T-helper 17 cell (primary cell): Measurements from ENCODE around the gene MAN1A2. TPM values are rescaled to one million over a fixed set of nuclear protein-coding genes. Genes with fewer than 3 reads are reported as not detected.
A peak's percentile ranks its signal among the peaks of the same experiment; 100 is the strongest.
"Not testable (repeated sequence)": the region's sequence is repeated elsewhere in the genome, so short reads cannot be mapped to it uniquely, and the experiment has no call there.

Experiments
- ATAC-seq: fragments of 150-1000 bp; cut with Tn5 transposase; 2 replicates; pipeline ENCODE4 v1.10.0; 2021; ENCODE audit warnings: mild to moderate bottlenecking, moderate library complexity
- DNase-seq, 3 donors: peaks; one replicate each; pipeline versions ENCODE4 v3.0.0 to v3.0.0-alpha.2; 2020 to 2021
- H3K9me3 ChIP-seq: one replicate; pipeline ENCODE4 v1.7.0; 2013; ENCODE audit warnings: low read length, mild to moderate bottlenecking; ENCODE audit not compliant: control insufficient read depth, poor library complexity, severe bottlenecking
- H3K27ac Mint-ChIP-seq: one replicate; pipeline ENCODE4 v1.8.0; 2022; ENCODE audit warnings: mild to moderate bottlenecking, moderate library complexity, mixed read lengths
- H3K27me3 Mint-ChIP-seq: one replicate; pipeline ENCODE4 v1.8.0; 2022; ENCODE audit warnings: mixed read lengths
- H3K36me3 Mint-ChIP-seq: one replicate; pipeline ENCODE4 v1.8.0; 2022; ENCODE audit warnings: low read depth, mixed read lengths
- H3K4me1 Mint-ChIP-seq: one replicate; pipeline ENCODE4 v1.8.0; 2022; ENCODE audit warnings: mild to moderate bottlenecking, mixed read lengths
- H3K4me3 Mint-ChIP-seq: one replicate; pipeline ENCODE4 v1.8.0; 2022; ENCODE audit warnings: mild to moderate bottlenecking, moderate library complexity, mixed read lengths
- total RNA-seq, 4 donors: library from RNA in 2 of 4; stranded (reverse) in 2 of 4; gene quantifications; one replicate each; pipeline ENCODE4 v1.2.3 and lab custom pipeline; 2022 to 2026

Gene MAN1A2
- total RNA-seq (10 to 100 TPM; 51.6 to 52.9 TPM), total RNA-seq (lab: John Stamatoyannopoulos, UW) (151 to 232 reads per million in 2 donors)

DNA sequence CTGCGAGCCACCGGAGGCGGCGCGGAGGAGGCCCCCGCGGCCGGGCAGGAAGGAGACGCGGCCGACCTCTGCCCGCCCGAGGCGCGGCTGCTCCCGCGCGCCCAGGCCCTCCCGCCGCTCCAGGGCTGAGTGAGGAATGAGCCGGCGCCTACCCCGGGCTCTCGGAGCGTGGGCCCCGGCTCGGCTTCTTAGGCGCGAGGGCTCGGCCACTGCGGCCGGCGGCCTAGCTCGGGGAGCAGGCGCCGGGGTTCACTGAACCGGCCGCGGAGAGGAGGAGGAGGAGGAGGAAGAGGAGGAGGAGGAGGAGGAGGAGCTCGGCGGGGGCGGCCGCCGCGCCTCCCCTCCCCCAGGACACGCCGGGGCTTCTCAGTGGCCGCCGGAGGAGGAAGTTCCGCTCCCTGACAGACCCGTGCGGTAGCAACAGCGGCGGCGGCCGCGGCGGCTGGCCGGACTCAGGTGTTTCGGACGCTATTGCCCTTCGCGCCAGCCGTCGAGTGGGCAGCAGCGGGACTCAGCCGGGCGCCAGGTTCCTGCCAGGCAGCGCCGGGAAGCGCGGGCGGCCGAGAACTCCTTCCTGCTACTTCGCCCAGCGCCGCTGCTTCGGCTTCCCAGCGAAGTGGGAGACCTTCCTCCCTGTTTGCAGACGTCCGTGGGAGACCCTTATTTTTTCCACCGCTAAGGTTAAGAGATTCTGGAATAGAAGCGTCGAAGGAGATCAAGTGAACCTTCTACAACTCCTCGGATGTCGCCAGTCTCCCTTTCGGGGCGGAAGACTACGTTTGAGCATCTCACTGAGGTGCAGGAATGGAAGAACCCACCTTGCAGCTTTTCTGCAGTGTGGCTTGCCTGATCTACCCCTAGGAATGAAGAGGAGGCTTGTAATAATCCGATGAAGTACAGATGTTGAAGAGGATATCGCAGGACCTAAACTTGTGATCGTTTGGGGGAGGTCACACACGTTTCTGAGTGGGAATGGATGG lies at the start of gene MAN1A2:
TSS of gene MAN1A2 (plus strand) at position 404 of the 980 bp plus-strand sequence. CDS start 735 bp downstream, outside the sequence.
- Mint-ChIP-seq H3K36me3 (no peaks in the 10 kb centered on the region), H3K4me3 (peak within 1 kb of the TSS; percentile 97), H3K27ac (peak within 1 kb of the TSS; percentile 95), H3K27me3 (no peaks in the 10 kb centered on the region), H3K4me1 (peaks cover 50% of the 10 kb centered on the region)
- H3K9me3 ChIP-seq: no peaks in the 10 kb centered on the region
- ATAC-seq (peak; percentile 67), DNase-seq (peak; percentile 41 to 65 (median 64))

DNA sequence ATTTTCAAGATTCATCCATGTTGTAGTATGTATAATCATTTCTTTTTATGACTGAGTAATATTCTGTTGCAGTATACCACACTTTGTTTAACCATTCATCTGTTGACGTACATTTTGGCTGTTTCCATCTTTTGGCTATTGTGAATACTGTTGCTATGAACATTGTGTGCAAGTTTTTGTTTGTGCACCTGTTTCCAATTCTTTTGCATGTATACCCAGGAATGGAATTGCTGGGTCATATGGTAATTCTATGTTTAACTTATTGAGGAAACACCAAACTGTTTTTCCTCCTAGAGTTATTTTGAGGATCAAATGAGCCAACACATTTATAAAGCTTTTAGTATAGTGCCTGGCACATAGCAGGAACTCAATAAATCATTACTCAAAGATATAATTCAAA lies 49.2 kb upstream of the MAN1A2 start:
- H3K9me3 ChIP-seq: no peaks in the 10 kb centered on the region
- Mint-ChIP-seq H3K27me3 (peaks cover 26% of the 10 kb centered on the region), H3K4me1 (peaks cover 2% of the 10 kb centered on the region), H3K36me3 (peaks cover 2% of the 10 kb centered on the region), H3K4me3 (no peak overlapping the region), H3K27ac (no peak overlapping the region)
- ATAC-seq (no peak), DNase-seq (no peak)

DNA sequence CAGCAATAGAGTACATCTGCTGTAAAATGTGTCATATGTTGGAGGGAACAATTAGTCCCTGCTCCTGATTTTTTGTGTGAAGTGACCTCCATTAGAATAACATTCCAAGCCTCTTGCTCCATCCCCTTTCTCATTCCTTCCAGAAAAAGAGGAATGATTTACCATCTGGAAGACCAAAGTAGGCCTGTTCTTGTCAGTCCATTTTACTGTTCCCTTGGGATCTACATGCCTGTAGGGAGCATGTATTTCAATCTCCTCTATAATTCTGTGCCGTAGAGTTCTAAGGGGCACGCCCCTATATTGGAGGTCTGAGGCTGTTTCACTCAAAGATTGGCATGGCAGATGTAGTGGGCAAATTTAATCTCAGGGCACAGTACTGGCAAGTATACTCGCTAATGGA lies 48.8 kb upstream of the MAN1A2 start:
- ATAC-seq: no peak
- no peak overlapping the region for H3K27ac Mint-ChIP-seq
- peaks cover 2% of the 10 kb centered on the region for H3K4me1 Mint-ChIP-seq
- peaks cover 30% of the 10 kb centered on the region for H3K27me3 Mint-ChIP-seq
- H3K36me3 Mint-ChIP-seq: peaks cover 2% of the 10 kb centered on the region
- DNase-seq: no peak
- no peak overlapping the region for H3K4me3 Mint-ChIP-seq
- no peaks in the 10 kb centered on the region for H3K9me3 ChIP-seq

DNA sequence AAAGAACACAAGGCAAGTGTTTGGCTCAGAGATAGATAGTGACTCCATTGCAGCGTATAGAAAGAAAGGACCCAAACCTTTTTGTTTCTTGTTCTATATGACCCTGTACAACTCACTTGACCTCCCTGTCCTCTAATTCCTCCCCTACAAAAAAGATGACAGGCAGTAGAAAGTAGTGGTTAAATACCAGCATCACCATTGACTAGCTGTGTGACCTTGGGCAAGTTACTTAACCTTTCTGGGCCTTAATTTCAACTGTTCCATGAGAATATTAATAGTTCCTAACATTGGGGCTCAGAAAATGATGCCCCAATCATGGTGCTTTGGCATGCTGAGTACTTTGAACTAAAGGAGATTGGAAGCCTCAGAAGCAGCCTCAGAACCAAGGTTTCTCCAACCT lies 46.7 kb upstream of the MAN1A2 start:
- no peaks in the 10 kb centered on the region for H3K9me3 ChIP-seq
- Mint-ChIP-seq H3K36me3 (peaks cover 2% of the 10 kb centered on the region), H3K27me3 (peaks cover 51% of the 10 kb centered on the region), H3K4me1 (peaks cover 2% of the 10 kb centered on the region), H3K27ac (no peak overlapping the region), H3K4me3 (no peak overlapping the region)
- ATAC-seq: no peak
- DNase-seq: no peak

DNA sequence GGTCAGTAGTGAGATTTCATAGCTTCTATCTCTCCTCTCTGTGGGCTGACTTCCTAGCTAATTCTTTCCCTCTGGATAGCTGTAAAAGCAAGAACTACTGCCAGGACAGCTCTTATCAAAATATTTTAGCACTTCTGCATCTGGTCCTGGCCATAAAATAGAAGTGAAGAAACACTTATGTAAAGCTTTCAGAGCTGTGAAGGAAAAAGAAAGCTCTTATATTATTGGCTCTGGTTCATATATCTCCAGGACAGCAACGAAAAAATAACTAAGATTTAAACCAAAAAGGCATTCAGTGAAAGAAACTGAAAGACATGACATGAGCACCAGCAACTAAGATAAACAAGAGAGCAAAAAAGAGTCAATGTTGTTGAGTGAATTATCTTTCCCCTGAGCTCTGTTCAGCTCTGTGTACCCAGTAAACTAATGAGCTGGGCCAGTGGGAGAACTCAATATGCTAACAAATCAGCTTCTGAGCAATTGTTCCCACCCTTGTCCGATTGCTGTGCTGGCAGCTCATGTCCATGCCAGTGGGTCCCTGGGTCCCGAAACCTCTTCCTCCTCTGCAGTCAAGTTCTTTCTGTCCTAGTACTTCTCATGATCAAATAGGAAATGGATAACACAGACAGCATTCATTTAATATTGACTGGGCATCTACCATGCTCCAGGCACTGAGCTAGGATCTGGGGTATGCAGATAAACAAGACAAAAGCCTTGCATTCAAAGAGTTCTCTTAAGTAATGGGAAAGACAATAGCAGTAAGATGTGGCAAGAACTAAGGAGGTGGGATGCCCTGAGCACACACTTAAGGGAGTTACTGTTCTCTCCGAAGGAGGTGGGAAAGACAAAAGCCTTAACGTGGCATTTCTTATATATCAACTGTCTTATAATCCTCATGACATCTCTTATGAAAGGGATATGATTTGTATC lies 45.3 kb upstream of the MAN1A2 start:
- Mint-ChIP-seq H3K36me3 (peaks cover 2% of the 10 kb centered on the region), H3K27me3 (peaks cover 51% of the 10 kb centered on the region), H3K4me1 (peaks cover 2% of the 10 kb centered on the region), H3K4me3 (no peak overlapping the region), H3K27ac (no peak overlapping the region)
- ATAC-seq (no peak), DNase-seq (no peak)
- H3K9me3 ChIP-seq: no peaks in the 10 kb centered on the region

DNA sequence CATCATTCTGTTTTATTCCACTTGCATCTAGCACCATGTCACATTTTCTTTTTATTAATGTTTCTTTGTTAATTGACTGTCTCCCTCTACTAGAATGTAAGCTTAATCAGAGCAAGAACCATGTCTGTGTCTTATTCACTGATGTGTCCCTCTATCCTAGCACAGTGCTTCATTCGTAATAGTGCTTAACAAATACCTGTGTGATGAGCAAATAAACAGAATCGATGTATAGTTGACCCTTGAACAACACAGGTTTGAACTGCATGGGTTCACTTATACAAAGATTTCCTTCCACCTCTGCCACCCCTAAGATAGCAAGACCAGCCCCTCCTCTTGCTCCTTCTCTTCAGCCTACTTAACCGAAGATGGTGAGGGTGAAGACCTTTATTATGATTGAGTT lies 42.9 kb upstream of the MAN1A2 start:
- peaks cover 2% of the 10 kb centered on the region for H3K36me3 Mint-ChIP-seq
- no peak overlapping the region for H3K27ac Mint-ChIP-seq
- H3K4me1 Mint-ChIP-seq: peaks cover 2% of the 10 kb centered on the region
- H3K4me3 Mint-ChIP-seq: no peak overlapping the region
- DNase-seq (no peak), ATAC-seq (no peak)
- H3K27me3 Mint-ChIP-seq: peaks cover 51% of the 10 kb centered on the region
- no peaks in the 10 kb centered on the region for H3K9me3 ChIP-seq

DNA sequence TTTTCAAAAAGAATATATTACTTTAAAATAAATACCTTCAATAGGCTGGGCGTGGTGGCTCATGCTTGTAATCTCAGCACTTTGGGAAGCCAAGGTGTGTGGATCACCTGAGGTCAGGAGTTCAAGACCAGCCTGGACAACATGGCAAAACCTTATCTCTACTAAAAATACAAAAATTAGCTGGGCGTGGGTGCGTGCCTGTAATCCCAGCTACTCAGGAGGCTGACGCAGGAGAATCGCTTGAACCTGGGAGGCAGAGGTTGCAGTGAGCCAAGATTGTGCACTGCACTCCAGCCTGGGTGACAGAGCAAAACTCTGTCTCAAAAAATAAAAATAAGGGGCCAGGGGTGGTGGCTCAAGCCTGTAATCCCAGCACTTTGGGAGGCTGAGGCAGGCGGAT lies 41.2 kb upstream of the MAN1A2 start:
- H3K4me3 Mint-ChIP-seq, H3K27ac Mint-ChIP-seq, H3K4me1 Mint-ChIP-seq, H3K36me3 Mint-ChIP-seq, ATAC-seq, DNase-seq, H3K9me3 ChIP-seq: not testable (repeated sequence)
- peaks cover 48% of the 10 kb centered on the region for H3K27me3 Mint-ChIP-seq

DNA sequence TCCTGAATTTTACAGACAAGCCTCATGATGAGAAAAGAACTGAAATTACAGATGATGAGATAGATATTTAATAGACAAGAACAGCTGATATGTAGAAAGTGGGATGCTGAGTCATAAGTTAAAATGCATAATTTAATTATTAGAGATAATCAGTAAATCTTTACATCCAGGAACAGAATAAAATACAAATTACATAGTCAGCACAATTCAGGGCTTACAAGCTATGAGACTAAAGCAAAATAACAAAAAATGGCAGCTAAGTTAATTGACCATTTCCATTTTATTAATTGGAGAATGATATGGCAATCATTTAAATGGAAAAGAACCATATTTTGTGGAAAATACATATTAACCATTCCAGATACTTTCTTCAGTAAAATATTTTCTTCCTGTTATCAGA lies 40.2 kb upstream of the MAN1A2 start:
- H3K9me3 ChIP-seq: no peaks in the 10 kb centered on the region
- no peak for DNase-seq
- Mint-ChIP-seq H3K27ac (no peak overlapping the region), H3K36me3 (peaks cover 5% of the 10 kb centered on the region), H3K4me1 (no peaks in the 10 kb centered on the region), H3K4me3 (no peak overlapping the region), H3K27me3 (peaks cover 42% of the 10 kb centered on the region)
- no peak for ATAC-seq

DNA sequence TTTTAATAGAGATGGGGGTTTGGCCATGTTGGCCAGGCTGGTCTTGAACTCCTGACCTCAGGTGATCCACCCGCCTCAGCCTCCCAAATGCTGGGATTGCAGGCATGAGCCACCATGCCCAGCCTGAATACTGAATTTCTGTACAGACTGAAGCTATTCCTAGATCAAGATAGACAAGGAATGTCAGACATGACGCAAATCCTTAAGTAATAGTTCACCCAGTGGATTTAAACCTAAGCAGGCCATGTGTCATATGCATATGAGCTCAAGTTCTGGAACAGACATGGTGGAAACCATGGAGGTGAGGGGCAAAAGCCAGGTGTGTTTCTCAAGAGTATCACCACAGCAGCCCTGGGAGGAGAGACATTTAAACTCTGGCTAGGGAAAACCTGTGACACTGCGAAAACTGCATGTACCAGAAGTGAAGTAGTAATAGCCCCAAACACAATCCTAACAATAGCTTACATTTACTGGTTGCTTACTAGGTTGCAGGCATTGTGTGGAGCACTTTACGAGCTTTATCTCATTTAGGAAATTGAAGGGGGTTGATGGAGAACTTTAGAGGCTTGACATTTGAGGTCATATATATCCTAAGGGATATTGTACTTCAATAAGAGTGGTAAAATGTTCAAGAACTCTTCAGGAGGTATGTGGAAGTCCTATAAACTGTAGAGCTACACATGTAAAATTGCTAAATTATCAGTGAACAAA lies 31.7 kb upstream of the MAN1A2 start:
- no peak overlapping the region for H3K27ac Mint-ChIP-seq

DNA sequence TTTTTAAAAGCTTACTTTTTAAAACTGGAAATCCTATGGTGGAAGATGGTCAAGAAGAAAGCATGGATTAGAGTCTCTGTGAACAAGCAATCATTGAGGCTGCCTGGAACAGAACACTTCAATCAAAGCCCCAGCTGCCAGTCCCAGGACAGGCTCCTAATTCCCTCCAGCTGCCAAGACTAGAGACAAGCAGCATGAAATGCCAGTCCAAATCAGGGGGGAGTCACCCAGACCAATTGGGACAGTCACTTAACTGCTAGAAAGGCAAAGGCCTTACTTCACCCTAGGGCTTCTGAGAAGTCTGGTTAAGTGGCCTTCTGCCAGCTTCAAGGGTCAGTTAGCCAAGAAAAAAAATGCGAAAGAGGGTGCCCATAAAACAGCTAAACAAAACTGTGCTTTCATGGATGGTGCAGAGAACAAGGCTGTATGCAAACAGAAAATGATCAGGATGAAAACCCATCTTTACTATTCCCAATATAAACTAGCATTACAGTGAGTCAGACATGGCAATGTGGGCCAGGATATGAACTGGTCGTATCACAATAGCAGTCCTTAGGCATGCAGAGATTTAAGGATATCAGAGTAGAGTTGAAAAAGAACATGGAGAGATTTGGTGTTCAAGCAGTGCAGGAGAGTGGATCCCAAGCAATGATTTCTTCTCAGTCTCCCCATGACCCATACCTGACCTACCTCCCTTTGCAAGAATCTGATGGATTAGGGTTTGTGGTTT lies 31.0 kb upstream of the MAN1A2 start:
- peaks cover 2% of the 10 kb centered on the region for H3K36me3 Mint-ChIP-seq
- no peak overlapping the region for H3K27ac Mint-ChIP-seq
- no peaks in the 10 kb centered on the region for H3K9me3 ChIP-seq
- peaks cover 8% of the 10 kb centered on the region for H3K4me1 Mint-ChIP-seq
- DNase-seq (no peak), ATAC-seq (no peak)
- peaks cover 9% of the 10 kb centered on the region for H3K27me3 Mint-ChIP-seq
- no peak overlapping the region for H3K4me3 Mint-ChIP-seq

More for the DNA sequence above, 31.7 kb upstream of the MAN1A2 start:
- no peak for ATAC-seq
- DNase-seq: no peak
- H3K36me3 Mint-ChIP-seq: peaks cover 2% of the 10 kb centered on the region
- H3K4me1 Mint-ChIP-seq: peaks cover 6% of the 10 kb centered on the region
- H3K4me3 Mint-ChIP-seq: no peak overlapping the region
- no peaks in the 10 kb centered on the region for H3K9me3 ChIP-seq
- peaks cover 14% of the 10 kb centered on the region for H3K27me3 Mint-ChIP-seq

DNA sequence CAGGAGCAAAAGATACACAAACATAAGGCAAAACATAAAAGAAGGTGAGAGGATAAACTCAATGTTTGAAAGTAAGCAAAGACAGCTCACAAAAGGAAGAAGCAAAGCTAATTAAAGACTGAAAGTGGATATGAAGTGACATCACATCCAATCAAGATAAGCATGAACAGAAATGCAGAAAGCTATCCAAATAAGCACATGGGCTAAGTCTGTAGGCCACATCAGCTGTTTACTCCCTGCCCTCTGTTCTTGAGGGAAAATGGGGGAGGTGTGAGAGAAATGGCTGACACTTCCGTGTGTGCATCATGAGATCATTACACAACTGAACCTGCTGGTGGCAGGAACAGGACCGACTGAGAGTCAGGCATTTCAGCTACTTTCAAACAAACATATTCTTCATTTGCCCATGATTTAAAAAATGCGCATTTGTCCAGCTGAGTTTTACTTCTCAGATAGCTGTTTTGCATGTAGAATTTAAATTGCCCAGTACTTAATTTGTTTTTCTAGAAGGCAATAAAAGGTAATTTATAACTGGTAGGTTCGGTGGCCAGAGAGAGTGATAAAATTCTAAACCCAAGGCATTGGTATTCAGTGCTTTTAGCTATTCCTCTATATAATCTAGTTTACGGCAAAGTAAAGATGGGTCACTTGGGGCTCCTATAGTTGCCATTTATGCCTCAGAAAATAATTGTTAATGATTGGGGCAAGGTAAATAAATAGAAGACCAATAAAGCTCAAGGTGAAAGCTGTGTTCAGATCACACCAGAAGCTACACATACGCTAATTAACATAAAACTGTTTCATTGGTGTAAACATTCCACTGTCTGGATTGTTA lies 27.2 kb upstream of the MAN1A2 start:
- Mint-ChIP-seq H3K27me3 (no peaks in the 10 kb centered on the region), H3K4me3 (no peak overlapping the region), H3K4me1 (peaks cover 9% of the 10 kb centered on the region), H3K36me3 (peaks cover 2% of the 10 kb centered on the region), H3K27ac (no peak overlapping the region)
- no peaks in the 10 kb centered on the region for H3K9me3 ChIP-seq
- ATAC-seq: peak; percentile 78
- no peak for DNase-seq
